GM21576 (cell line): ENCODE results near the gene NT5C2.
"Not testable (repeated sequence)": the region's sequence is repeated elsewhere in the genome, so short reads cannot be mapped to it uniquely, and the experiment has no call there.

Experiments
- ATAC-seq: cut with Tn5 transposase; IDR thresholded peaks from one replicate; pipeline ENCODE4 v1.9.1; 2021; ENCODE audit warnings: mild to moderate bottlenecking, moderate library complexity; ENCODE audit not compliant: unreplicated experiment

NT5C2 gene

DNA sequence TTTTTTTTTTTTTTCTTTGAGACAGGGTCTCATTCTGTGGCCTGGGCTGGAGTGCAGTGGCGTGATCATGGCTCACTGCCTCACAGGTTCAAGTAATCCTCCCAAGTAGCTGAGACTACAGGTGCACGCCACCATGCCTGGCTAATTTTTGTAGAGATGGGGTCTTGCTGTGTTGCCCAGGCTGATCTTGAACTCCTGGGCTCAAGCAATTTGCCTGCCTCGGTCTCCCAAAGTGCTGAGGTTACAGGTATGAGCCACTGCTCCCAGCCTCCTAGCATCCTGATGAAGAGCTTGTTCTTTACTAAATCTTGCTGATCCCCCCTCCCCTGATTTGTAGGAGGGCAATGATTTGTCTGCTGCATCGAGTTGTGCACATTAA is 126.0 kb downstream of the NT5C2 start:
- not testable (repeated sequence) for ATAC-seq

- ATAC-seq, result no peak
Measured at GRCh38 chr10:103066141-103067098, 126.7 kb downstream of the NT5C2 start.

GRCh38 chr10:103064956-103065355 is 128.1 kb downstream of the NT5C2 start:
- no peak for ATAC-seq

- no peak for ATAC-seq
Measured at GRCh38 chr10:103062854-103063590, 130.1 kb downstream of the NT5C2 start.

GRCh38 chr10:103060575-103060974 is 132.5 kb downstream of the NT5C2 start:
- ATAC-seq, result no peak

- ATAC-seq, result no peak
Measured at GRCh38 chr10:103058034-103058433, 135.0 kb downstream of the NT5C2 start.

GRCh38 chr10:103055105-103055504 is 138.0 kb downstream of the NT5C2 start:
- ATAC-seq, result no peak

DNA sequence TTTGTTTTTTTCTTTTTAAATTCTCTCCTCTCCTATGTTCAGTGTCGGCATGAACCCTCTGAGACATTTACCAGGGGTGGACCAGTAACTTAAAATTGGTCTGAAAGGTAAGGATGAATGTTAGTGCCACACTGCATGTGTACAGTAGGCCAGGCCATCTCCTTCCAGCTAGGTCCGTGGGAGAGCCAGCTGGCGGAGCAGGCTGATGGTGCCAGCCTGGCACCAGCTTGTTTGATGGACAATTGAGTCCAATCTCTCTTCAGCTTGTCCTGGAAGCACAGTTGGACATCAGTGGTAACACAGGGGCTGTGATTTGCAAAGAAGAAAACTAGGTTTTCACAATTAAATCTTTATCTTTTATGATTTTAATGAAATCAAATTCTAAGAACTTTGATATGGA is 138.5 kb downstream of the NT5C2 start:
- ATAC-seq, result no peak

DNA sequence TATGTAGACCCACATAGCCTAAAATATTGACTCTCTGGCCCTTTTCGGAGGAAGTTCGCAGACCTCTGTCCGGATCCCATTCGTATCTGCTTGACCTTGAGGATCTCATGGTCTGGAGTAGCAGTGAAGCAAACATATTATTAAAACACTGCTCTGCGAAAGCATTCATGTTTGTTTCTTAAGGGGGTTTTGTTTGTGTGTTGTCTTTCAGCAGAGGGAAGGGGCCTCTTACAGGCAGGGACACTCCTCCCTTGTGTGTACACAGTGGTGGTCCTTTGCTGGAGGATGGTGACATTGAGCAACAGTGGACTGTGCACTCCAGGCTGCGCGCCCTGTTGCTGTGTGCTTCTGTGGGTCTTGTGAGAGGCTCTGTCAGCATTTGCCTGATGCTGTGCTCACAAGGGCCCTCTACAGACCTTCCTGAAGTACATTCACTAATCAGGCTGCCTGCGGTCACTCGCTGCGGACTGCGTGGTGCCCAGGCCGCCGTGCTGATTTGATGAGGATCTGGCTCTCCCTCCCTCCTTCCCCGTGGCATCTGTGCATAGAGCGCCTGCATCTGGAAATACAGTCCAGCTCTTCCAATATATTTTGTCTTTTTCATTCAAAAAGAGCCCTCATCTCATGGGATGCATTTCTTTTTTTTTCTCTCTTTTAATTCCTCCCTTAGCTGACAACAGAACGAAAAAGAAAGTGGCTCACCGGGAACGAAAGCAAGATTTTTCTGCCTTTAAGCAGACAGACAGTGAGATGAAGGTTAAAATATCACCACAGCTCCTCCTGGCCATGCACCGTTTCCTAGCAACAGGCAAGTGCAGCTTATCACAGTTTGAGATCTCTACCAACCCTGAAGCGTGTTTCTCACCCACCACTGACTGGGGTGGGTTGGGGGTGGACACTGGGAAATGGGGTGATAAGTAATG is 139.2 kb downstream of the NT5C2 start:
- peak; percentile 81 for ATAC-seq

- ATAC-seq, result no peak
Measured at GRCh38 chr10:103049237-103049636, 143.8 kb downstream of the NT5C2 start.

DNA sequence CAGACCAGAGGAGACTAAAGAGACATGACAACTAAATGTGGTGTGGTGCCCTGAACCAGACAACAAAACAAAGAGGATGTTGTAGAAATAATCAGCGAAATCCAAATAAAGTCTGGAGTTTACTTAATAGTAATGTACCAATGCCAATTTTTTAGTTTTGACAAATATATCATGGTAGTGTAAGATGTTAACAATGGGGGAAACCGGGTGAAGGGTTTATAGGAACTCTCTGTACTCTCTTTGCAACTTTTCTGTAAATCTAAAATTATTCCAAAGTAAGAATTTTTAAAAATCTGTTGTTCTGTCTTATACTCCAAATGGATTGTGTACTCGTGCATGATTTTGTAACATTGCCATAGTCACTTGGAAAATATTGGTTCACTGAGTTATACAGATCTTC is 145.7 kb downstream of the NT5C2 start:
- ATAC-seq, result no peak

DNA sequence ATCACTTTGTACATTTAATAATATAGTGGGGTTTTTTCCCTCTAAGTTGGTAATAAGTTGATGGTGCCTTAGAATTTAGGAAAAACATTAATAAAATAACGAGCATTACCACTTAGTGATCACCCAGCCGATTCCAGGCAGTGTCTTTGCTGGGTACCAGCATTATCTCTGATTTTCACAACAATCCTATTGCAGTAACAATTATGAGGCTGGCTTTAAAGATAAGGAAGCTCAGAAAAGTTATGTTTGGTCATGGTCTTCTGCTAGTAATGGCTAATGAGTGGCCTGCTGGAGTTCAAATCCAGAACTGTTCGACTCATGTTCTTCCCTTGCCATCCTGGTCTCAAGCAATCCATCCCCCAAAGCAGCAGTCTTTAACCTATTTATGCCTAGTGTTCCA is 147.1 kb downstream of the NT5C2 start:
- no peak for ATAC-seq

DNA sequence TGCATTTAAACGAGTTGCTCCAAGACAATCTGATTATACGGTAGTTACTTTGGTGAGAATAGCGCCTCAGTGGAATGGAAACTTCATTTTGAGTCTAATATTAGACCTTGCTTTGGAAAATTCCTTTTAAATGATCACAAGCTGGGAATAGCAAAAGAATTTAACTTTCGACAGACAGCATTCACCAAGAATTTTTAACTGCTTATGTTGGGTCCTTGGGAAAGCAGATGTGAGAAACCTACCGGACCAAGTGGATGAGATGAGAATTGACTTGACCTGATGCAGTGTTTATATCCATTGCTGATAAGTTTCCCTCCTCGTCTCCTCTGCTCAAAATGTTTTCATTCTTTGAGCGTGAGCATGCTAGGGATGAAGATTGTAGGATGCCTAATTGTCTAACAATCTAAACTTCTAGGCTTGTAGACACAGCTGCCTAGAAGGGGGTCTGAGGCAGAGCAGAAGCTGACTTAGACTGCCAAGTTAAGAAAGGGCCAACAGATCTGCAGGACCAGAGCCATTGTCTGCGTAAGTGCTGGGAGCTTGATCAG is 148.1 kb downstream of the NT5C2 start:
- no peak for ATAC-seq

DNA sequence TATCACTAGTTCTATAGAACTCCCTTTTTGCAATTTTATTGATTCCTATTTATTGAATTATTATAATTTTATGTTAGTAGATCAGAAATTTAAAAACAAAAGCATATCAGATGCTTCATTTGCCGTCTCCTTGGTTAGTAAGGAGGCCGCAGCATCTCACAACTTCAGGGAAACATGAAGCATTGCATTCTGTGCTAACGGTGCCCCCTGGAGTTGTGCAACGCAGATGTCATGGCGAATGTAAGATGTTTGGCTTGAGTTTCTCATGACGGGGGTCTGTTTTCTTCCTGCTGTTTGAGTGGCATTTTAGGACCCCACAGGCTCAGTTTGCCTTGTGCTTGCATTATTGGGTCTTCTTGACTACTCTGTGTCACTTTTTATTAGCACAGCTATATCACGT is 150.2 kb downstream of the NT5C2 start:
- ATAC-seq, result no peak

GRCh38 chr10:103042129-103042528 is 150.9 kb downstream of the NT5C2 start:
- ATAC-seq, result no peak

- no peak for ATAC-seq
Measured at GRCh38 chr10:103041391-103041790, 151.7 kb downstream of the NT5C2 start.

- no peak for ATAC-seq
Measured at GRCh38 chr10:103040418-103040817, 152.7 kb downstream of the NT5C2 start.

- ATAC-seq, result no peak
Measured at GRCh38 chr10:103038570-103038969, 154.5 kb downstream of the NT5C2 start.
